Islet of Langerhans (tissue), 1 donor: ENCODE measurements around the gene PGP.
"Not testable (repeated sequence)": the region's sequence is repeated elsewhere in the genome, so short reads cannot be mapped to it uniquely, and the experiment has no call there.

Source experiments
- FAIRE-seq: peaks from one replicate; lab custom pipeline; 2011; peaks lifted over from hg19 to GRCh38; lab: Jason Lieb, UNC

The PGP gene

GRCh38 chr16:2214719-2214968 is at the start of gene PGP:
TSS of gene PGP (minus strand) at chr16:2214840. CDS start at chr16:2214777, 63 bp downstream.
- FAIRE-seq = no peak

- not testable (repeated sequence) for FAIRE-seq
These were observed 48.4 kb upstream of the PGP start for GRCh38 chr16:2263026-2263425.

GRCh38 chr16:2260250-2260649 is 45.6 kb upstream of the PGP start:
- FAIRE-seq = no peak

- not testable (repeated sequence) for FAIRE-seq
These were observed 43.9 kb upstream of the PGP start for GRCh38 chr16:2258530-2258929.

GRCh38 chr16:2257726-2258125 is 43.1 kb upstream of the PGP start:
- FAIRE-seq = no peak

GRCh38 chr16:2256531-2257140 is 42.0 kb upstream of the PGP start:
- no peak for FAIRE-seq

- FAIRE-seq = no peak
These were observed 38.7 kb upstream of the PGP start for GRCh38 chr16:2253293-2253692.

- FAIRE-seq = no peak
These were observed 38.1 kb upstream of the PGP start for GRCh38 chr16:2252806-2253148.

GRCh38 chr16:2251296-2252111 is 36.9 kb upstream of the PGP start, which contains the start of gene ECI1:
TSS of gene ECI1 (minus strand) at chr16:2251587. CDS start at chr16:2251566, 21 bp downstream.
- FAIRE-seq = no peak

GRCh38 chr16:2250652-2251295 is 36.1 kb upstream of the PGP start:
- no peak for FAIRE-seq

- no peak for FAIRE-seq
These were observed 31.8 kb upstream of the PGP start for GRCh38 chr16:2246301-2246885.

GRCh38 chr16:2244926-2245795 is 30.5 kb upstream of the PGP start:
- no peak for FAIRE-seq

- no peak for FAIRE-seq
These were observed 29.7 kb upstream of the PGP start for GRCh38 chr16:2244301-2244700.

GRCh38 chr16:2243781-2244180 is 29.1 kb upstream of the PGP start:
- FAIRE-seq = no peak

GRCh38 chr16:2243031-2243528 is 28.4 kb upstream of the PGP start:
- FAIRE-seq = no peak

GRCh38 chr16:2242598-2242997 is 28.0 kb upstream of the PGP start:
- FAIRE-seq = no peak

GRCh38 chr16:2240331-2240730 is 25.7 kb upstream of the PGP start:
- not testable (repeated sequence) for FAIRE-seq

GRCh38 chr16:2238838-2239675 is 24.4 kb upstream of the PGP start:
- no peak for FAIRE-seq

- no peak for FAIRE-seq
These were observed 23.7 kb upstream of the PGP start for GRCh38 chr16:2238150-2238837.

- no peak for FAIRE-seq
These were observed 23.0 kb upstream of the PGP start for GRCh38 chr16:2237493-2238149.
